Suprapubic skin (tissue), 4 donors: ENCODE data around the gene ADARB1.

Experiments
- EP300 ChIP-seq: sonication (generic); formaldehyde crosslinking; IDR thresholded peaks from one replicate; pipeline ENCODE4 v1.6.1; 2017; ENCODE audit warnings: antibody characterized with exemption
- POLR2A ChIP-seq, 2 donors: fragments of 450-650 bp; IDR thresholded peaks; one replicate each; pipeline ENCODE4 v1.6.1; 2017; ENCODE audit warnings: antibody characterized with exemption in 2 of 2, mild to moderate bottlenecking in 2 of 2, moderate library complexity in 2 of 2
- POLR2AphosphoS5 ChIP-seq, 3 donors: sonication (generic); formaldehyde crosslinking; IDR thresholded peaks; one replicate each; pipeline ENCODE4 v1.6.1; 2017; ENCODE audit warnings: antibody characterized with exemption in 3 of 3
- TF ChIP-seq, protein P1 (sequence below), 2 donors: fragments of 200-600 bp in 1 of 2; fragments of 450-650 bp in 1 of 2; sonication (generic) in 1 of 2; IDR thresholded peaks; one replicate each; pipeline ENCODE4 v1.5.1; 2016 to 2019; ENCODE audit warnings: antibody characterized with exemption in 2 of 2, mild to moderate bottlenecking in 1 of 2, moderate library complexity in 1 of 2

DNA sequence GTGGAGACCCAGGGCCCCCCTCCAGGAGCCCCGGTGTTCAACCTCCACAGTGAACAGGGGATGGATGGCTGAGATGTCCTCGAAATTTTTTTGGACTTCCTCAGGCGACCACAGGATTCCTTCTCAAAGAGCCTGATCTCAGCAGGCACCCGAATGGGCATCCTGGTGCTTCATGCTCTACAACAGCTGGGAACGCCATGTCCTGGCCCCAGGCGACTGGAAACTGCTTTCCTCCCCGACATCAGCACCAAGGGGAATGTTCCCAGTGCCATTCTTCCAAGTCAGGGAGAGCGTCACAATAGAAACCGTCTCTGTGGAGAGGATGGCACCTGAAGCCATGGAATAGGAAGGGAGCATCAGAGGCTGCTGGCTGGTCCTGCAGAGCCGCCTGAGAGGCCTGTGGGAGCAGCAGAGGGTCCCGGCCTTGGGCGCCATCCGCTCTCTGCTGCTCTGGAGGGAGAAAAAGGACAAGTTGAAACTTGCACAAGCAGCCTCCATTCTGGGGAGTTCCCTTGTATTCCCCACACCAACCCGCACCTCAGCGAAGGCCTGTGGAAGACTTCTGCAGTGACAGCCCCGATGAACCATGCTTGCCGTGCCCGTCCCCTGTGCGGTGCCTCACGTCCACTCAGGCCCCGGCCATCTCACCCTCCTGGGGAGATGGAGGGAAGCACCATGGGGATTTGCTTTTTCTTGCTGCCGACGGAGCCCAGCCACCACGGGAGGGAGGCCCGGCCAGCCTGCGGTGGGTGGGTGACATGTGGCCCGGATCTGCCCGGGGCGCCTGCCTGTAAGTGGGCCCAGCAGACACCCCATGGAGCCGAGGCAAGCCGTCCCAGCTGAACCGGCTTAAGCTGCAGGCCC, 2.3 kb upstream of the ADARB1 start:
- TF ChIP-seq EP300 (no peak), POLR2A (IDR thresholded peaks at IDR 0.05) (no peak), POLR2AphosphoS5 (IDR thresholded peaks at IDR 0.05) (no peak)
- TF ChIP-seq, protein P1, sequence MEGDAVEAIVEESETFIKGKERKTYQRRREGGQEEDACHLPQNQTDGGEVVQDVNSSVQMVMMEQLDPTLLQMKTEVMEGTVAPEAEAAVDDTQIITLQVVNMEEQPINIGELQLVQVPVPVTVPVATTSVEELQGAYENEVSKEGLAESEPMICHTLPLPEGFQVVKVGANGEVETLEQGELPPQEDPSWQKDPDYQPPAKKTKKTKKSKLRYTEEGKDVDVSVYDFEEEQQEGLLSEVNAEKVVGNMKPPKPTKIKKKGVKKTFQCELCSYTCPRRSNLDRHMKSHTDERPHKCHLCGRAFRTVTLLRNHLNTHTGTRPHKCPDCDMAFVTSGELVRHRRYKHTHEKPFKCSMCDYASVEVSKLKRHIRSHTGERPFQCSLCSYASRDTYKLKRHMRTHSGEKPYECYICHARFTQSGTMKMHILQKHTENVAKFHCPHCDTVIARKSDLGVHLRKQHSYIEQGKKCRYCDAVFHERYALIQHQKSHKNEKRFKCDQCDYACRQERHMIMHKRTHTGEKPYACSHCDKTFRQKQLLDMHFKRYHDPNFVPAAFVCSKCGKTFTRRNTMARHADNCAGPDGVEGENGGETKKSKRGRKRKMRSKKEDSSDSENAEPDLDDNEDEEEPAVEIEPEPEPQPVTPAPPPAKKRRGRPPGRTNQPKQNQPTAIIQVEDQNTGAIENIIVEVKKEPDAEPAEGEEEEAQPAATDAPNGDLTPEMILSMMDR (IDR thresholded peaks at IDR 0.05): no peak
